ENCODE results near the gene ZNRF3.
"Not testable (repeated sequence)": the region's sequence is repeated elsewhere in the genome, so short reads cannot be mapped to it uniquely, and the experiment has no call there.

The ZNRF3 gene

DNA sequence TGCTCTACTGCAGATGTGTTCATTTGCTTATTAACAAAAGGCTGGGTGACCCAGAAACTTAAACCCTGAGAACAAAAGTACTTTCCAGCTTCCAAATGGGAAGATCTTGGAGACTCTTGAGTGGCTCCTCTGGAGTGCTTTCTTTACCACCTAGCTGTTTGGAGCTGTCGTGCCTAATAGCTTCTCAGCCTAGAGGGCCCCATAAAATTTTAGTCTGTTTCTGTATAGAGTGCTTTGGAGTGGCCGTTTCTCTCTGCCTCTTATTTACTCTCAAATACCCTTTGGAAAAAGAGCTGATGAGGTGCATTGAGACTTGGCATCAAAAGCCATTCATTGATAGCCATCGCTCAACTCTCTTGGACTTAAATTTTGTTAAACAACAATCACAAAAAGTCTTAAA lies 50.7 kb downstream of the ZNRF3 start:
- no peak for DNase-seq

DNA sequence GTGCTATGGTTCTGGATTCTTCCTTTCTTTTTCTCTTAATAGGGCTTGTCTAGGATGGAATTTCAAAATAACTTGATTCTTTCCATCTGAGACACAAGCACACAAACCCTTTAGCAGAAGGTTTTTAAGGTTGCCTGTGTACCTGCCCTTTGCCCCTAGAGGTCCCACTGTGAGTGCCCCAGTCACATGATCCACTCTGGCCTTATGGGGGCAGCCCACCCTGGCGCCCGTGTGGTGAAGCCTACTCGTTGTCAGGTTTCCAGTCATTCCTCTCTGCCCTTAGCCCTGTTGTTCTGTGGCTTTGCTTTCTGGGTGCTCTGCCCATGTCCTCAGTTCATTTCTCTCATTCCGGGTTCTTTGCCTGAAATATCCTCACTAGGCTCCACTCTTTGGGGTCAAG lies 51.8 kb downstream of the ZNRF3 start:
- DNase-seq, result no peak

DNA sequence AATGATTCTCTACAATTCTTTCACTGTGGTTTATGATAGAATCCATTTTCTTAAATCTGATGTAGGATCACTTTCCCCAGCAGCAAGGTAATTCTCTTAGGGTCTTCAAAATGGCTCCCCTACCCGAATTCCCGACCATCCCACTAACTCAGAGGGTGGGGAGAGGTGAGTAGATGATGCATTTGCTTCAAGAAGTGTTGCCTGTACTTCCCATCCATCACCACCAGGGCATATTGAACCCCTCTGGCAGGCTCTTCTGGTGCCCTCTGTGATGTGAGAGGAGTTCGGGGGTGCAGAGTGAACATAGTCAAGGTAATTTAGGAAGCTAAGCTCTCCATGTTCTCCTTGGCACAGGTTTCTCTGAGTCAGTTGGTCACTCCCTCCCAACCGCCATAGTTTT lies 52.3 kb downstream of the ZNRF3 start:
- no peak for DNase-seq

DNA sequence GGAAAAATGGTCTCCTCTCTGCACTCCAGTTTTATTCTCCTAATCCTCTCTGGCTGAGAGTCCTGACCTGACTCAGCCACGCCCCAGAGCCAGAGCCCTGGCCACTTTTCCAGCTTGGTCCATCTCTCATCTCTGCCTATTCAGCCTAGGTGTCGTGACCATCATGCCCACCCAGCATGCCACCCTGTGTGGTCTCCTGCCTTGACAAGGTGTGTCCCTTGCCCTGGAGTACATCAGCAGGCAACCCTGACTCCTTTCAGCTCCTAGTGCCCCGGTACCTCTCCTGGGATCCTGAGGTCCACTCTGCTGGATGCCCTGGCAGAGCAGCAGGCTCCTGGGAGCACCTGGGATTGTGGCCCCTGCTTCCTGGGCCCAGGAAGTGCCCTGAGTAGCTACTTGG lies 52.8 kb downstream of the ZNRF3 start:
- DNase-seq, result no peak

DNA sequence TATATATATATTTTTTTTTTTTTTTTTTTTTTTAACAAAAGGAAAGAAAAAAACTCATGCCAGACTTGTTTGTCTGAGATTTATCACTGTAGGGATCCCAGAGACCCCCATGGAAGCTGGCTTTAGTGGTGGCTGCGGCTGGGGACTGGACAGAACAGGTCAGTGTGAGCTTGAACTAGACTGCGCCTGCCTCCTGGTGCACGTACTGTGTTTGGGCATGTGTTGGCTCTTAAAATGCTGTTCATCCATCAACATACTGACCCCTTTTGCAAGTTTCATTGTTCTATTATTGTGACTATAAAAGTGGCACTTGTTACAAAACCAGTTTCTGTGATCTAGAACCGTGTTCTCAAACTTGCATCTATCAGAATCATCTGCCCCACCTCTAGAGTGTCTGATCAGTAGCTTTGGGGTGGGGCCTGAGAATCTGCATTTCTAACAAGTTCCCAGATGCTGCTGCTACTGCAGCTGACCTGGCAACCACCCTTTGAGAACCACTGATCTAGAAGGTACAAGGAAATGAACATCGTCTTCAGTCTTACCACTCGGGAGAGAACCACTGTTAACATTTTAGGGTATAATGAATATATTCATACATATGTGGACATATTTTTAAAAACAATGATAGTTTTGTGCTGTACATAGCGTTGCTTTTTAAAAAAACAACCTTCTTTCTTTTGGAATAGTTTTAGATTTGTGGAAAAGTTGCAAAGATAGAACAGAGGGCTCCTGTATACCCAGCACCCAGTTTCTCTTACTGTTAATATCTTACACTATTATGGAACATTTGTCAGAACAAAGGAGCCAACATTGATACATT lies 54.0 kb downstream of the ZNRF3 start:
- no peak for DNase-seq

DNA sequence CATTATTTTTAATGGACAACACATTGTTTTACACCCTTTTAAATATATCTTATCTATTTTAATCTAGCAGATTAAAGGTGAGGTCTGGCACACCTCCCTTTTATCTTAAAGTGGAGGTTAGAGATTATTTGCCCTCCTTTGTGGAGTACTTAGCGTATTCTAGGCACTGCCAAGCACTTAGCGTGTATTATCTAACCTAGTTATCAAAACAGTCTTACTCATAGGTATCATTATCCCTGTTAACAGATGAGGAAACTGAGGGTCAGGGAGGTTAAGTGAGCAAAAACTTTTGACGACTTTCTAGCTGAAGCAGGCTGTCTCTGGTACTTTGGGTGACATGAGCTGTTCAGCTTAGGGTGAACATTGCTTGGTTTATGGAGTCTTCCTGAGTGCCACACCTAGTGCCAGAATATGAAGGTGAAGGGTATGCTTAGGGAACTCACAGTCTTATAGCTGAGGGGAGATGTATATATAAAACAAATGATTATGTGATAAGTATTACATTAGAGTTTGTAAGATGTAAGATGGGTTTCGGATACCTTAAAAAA lies 55.0 kb downstream of the ZNRF3 start:
- no peak for DNase-seq

DNA sequence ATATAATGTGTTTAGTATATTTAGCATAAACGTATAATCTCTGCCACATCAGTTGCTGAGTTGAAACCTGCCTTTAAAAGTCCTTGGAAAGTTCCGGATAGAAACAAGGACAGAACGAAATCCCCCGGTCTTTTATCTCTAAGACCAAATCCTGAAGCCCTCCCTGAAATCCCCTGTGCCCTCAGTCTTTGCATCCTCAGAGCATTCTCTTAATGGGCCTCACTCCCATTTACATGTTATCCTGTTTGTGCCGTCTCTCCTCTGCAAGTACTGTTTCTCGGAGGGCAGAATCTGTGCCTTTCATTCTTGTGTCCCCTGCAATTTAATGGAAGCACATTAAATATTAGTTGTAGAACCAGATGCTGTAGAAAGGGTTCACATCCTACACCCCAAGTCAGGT lies 56.0 kb downstream of the ZNRF3 start:
- DNase-seq, result no peak

DNA sequence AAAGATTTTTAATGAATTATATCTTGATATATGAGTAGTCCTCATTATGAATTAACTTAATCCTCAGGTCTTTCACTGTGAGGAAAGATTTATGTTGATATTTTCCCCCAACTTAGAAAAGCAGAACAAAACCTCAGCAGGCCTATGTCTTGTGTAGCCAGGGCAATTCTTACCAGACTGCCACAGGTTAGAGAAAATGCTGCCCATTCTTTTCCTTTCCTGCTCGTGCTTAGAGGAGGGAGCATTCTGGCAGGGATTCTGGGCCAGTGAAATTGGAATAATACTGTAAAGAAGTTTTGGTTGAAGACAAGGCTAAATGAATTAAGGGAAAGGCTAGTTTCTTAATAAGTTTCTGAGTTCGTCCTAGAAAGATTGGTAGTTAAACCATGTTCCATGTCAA lies 56.6 kb downstream of the ZNRF3 start:
- DNase-seq, result no peak

DNA sequence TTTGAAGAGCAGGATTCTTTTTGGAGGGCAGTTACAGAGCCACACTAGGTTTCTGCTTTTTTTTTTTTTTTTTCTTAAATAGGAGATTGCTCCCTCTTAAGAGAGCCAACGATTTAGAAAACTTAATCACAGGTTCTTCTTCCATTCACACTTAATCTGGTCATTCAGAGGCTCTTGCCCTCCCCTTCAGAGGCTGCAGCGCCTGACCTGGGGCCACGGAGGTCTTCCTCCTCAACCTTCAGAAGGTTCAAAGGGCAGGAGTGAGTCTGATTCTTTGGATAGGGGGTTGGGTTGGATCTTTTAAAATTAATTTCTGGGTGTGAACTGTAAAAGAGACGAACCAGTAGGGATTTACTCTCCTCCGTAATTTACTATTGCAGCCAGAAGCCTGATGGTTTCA lies 57.1 kb downstream of the ZNRF3 start:
- DNase-seq, result no peak

DNA sequence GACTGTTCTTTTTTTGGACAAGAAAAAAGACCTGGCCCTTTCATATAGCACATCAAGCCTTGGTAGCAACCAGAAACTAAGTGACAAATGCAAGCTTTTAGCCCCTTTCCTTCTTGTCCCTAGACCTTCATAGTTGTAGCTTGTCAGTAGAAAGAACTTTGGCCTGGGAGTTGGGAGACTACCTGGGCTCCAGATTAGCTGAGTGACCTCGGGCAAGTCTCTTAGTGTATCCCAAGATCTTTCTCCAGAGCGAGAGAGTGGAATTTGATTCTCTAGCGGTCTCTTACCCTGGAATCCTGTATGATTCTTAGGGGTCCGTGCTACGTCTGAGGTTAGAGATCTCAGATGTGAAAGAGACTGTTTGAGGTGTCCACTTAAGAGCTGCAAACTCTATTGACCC lies 59.0 kb downstream of the ZNRF3 start:
- DNase-seq, result no peak

DNA sequence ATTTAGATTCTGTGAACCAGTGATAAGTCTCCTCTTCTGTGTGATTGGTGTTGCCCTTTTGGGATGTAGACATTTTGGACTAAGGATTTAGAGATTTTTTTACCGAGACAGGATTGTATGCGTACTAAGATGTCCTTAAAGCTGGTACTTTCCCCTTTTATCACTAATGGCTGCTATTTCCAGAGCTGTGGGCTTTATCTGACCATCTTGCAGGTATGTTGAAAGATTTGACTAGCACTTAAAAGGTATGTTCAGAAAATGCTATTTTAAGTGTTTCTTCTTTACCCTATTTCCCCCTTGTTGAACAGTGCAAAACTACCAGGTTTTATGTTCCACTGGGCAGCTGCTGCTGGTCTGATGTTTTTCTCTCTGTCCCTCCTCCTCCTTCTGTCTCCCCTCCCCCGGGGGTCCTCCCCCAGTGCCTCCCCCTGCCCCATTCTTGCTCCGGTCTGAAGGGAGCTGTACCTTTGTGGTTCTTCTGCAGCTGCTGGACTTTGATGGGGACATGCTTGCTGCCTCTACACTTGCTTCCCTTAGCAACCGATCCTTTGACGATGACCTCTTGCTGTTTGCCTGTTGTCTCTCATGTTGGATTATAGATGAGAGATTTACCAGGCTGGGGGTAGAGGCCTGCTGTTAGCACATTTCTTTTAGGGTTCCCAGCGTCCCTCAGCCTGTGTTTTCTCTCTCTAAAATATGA lies 59.6 kb downstream of the ZNRF3 start:
- DNase-seq, result no peak

DNA sequence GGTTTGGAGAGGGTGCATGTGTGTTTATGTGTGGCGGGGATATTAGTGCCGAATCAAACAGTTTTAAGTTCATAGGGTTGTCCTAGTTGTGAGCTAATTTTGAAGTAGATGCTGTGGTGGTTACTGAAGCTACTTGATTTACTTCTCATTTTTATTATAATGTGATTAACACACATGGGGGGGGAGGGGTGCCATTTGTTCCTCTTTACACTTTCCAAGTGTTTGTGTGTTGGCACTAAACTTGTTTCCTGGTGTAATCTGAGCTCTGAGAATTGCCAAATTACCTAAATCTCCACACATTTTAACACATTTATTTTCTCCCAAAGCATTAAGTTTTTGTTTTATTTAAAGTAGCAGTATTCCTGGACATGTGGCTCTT lies 60.1 kb downstream of the ZNRF3 start:
- DNase-seq, result no peak

DNA sequence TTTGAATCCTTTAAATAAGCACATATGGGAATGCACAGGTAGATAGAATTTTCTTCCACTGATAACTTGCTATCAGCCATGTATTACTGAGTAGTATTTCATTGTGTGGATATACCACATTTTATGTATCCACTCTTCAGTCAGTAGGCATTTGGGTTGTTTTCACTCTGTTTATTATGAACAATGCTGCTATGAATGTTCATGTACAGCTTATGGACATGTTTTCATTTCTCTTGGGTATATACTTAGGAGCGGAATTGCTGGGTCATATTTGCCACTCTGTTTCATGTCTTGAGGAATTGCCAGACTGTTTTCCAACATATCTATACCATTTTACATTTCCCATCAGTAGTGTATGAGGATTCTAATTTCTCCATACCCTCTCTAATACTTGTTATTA lies 63.8 kb downstream of the ZNRF3 start:
- no peak for DNase-seq

DNA sequence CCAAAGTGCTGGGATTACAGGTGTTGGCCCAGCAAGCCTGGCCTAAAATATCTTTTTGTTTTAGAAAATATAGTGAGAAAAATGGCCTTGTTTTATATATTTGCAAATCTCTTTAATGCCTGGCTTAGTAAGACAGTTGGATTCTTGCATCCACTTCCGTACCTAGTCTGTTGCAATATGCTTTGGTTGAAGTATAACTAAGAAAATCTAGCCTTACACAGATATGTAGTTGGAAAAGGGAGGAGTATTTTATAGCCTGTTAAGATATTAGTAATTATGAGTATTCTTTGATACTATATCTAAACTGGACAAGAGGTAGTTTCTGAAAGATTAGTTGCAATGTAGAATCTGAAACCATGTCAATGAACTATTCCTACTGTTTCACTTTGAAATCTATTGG lies 65.1 kb downstream of the ZNRF3 start:
- DNase-seq, result no peak

DNA sequence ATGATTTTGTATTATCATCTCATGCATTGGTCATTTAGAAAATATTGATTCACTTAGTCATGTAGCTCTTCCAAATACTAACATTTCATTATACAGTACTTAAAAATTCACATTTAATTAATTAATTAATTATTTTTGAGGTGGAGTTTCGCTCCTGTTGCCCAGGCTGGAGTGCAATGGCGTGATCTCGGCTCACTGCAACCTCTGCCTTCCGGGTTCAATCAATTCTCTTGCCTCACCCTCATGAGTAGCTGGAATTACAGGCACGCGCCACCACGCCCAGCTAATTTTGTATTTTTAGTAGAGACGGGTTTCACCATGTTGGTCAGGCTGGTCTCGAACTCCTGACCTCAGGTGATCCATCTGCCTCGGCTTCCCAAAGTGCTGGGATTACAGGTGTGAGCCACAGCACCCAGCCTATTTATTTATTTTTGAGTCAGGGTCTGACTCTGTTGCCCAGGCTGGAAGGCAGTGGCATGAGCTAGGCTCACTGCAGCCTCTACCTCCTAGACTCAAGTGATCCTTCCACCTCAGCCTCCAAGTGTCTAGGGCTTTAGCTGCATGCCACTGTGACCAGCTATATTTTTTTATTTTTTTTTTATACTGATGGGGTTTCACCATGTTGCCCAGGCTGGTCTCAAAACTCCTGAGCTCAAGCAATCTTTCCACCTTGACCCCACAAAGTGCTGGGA lies 65.6 kb downstream of the ZNRF3 start:
- not testable (repeated sequence) for DNase-seq

DNA sequence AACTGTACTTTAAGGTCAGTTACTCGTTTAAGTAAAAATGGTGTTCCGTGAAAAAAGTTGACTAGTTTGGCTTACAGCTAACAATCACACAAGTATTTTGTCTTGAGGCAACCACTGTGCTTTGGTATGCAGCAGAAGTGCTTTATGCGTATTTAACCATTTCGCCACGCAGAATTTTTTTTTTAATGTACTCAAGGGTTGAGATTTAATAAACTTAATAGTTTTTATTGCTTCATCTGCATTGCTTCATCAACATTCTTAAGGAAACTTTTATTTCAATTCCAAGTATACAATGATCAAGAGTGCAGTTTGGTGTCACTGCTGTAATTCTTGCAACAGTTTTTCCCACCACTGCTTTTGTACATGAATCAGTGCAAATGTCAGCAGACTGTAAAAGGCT lies 66.4 kb downstream of the ZNRF3 start:
- no peak for DNase-seq

DNA sequence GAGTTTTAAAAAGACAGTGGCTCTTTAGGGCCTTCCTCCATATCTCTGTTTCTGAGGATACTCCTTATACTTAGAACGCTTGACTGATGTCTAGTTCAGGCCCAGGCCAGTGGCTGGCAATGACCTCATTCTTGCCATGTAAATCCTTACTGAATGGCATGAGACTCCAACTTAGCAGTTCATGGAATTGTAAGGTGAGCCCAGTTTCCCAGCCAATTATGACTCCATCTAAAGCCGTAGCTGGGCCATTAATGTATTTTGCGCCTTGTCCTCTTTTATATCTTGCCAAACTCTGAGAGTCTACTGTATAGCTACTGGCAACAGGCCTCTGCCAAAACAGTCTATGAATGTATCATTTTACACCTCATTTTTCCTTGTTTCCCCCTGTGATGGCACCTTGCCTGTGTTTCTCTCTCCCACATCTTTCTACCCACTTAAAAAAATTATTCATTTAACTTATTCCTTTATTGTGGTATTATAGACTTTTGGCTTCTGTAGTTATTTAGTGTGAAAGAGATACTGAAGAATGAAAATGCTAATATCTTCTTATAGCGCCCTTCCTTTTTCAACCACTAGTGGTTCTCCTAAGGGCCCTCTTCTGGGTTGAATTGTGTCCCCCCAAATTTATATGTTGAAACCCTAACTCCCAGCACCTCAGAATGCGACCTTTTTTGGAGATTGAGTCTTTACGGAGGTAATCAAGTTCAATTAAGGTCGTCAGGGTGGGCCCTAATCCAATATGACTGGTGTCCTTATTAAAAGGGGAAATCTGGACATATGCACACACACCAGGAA lies 67.4 kb downstream of the ZNRF3 start:
- DNase-seq, result no peak

DNA sequence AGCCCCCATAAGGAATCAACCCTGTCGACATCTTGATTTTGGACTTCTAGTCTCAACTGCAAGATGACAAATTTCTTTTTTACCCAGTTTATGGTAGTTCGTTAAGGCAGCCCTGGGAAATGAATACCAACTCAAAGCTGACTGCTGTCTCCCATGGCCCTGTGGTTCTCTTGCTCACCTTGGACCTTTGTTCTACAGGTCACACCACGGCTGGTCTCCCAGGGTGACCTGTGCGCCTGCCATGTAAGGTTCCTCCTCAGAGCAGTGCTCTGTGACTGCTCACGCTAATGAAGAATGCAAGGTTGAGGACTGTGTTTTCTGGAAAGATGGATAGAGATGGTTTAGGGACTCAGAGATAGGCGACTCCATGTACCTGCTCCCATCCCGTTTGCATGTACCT lies 68.2 kb downstream of the ZNRF3 start:
- no peak for DNase-seq

DNA sequence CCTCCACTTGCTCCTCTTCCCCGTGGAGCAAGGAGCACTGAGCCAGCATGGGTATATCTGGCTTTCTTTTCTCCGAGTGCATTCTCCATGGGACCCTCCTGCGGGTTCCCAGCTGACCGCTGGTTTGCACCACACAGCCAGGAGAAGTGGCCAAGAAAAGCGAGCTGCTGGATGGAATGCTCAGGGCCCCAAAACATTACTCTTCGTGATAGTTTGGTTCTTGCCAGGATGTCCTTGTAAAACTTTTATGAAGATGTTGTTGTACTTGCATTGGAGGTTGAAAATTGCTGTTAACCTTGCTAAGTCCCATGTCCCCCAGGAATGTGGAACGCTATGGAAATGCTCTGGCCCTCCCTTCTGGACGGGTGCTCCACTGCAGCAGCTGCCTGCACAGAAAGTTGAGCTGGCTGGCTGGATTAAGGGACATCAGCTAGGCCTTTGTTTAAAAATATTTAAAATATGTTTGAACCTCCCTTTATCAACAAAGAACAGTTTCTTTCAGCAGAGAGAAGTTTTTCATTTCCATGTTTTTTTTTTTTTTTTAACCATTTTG lies 68.7 kb downstream of the ZNRF3 start:
- DNase-seq, result no peak

DNA sequence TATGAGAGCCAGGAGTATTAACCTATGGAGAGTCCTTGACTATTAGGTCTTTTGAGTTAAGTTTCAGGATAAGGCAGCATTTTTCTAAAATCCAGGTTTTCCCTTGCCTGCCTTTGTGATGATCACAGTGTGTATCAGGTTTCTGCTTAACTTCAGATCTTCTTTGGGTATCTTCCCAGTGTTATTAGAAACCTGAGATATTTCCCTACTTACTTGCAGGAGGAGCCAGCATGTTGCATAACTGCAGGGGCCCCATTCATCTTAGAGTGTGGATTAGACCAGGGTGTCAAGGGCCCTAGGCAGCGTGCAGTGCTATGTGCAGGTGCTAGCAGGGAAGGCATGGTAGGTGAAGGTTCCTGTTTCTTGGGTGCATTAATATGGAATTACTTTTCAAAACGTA lies 69.5 kb downstream of the ZNRF3 start:
- DNase-seq, result no peak

DNA sequence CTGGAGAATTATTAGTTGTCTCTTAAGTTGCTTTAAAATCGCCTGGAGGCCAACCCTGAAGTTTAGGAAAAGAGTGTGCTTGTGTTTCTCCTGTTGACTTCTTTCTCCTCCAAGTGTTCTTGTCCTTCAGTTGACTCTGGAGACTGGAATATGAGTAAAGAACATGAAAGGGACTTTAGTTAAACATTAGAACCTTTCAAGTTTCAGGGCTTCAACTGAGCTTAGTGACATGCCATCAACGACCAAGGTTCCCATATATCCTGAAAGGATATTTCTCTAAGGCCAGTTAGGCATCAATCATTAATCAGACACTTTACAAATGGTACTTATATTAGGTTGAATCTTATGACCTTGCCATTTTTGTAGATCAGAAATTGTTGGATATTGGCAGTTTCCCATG lies 70.0 kb downstream of the ZNRF3 start:
- no peak for DNase-seq

DNA sequence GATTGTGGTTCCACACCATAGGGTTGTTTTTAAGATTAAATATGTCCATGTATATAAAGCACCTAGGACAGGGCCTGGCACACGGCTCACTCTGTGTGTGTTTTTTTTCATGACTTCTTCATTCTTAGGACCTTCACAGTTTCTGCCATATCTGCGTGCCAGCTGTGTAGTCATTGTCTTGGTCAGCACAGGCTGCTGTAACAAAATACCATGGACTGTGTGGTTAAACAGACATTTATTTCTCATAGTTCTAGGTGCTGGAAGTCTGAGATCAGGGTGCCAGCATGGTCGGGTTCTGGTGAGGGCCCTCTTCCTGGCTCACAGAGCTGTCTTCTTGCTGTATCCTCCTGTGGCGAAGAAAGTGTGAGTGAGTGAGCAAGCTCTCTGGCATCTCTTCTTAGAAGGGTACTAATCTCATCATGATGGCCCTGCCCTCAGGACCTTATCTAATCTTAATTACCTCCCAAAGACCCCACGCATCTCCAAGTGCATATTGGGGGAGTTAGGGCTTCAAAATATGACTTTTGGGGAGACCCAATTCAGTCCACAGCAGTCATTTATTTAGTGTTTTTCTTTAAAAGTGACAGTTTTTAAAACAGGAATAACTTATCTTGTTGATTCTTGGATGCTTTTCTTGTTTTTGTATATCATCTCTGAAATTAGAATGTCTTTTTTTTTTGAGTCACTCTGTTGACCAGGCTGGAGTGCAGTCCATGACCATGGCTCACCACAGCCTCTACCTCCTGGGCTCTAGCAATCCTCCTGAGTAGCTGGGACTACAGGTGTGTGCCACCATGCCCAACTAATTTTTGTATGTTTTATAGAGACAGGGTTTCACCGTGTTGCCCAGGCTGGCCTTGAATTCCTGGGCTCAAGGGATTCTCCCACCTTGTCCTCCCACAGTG lies 70.9 kb downstream of the ZNRF3 start:
- DNase-seq, result no peak
